COLO829 (cell line): ENCODE measurements around the gene SC5D.

ENCODE experiments used
- DNase-seq: peaks from one replicate; pipeline ENCODE4 v3.0.0; 2012; ENCODE audit warnings: low spot score

SC5D gene

GRCh38 chr11:121291896-121292494 is 576 bp upstream of the SC5D start:
- no peak for DNase-seq

GRCh38 chr11:121293288-121293594 is 670 bp downstream of the SC5D start:
- DNase-seq = no peak

- DNase-seq = no peak
Measured at GRCh38 chr11:121295246-121296029, 2.9 kb downstream of the SC5D start.

- DNase-seq = no peak
Measured at GRCh38 chr11:121297872-121298271, 5.3 kb downstream of the SC5D start.

GRCh38 chr11:121298774-121299173 is 6.2 kb downstream of the SC5D start:
- no peak for DNase-seq

GRCh38 chr11:121299417-121299816 is 6.8 kb downstream of the SC5D start:
- DNase-seq = no peak

GRCh38 chr11:121300313-121300971 is 7.9 kb downstream of the SC5D start:
- DNase-seq = no peak

- no peak for DNase-seq
Measured at GRCh38 chr11:121300972-121301699, 8.6 kb downstream of the SC5D start.

- DNase-seq = no peak
Measured at GRCh38 chr11:121304759-121305158, 12.2 kb downstream of the SC5D start.

GRCh38 chr11:121308816-121309215 is 16.2 kb downstream of the SC5D start:
- no peak for DNase-seq

- DNase-seq = no peak
Measured at GRCh38 chr11:121309688-121310087, 17.1 kb downstream of the SC5D start.

- DNase-seq = no peak
Measured at GRCh38 chr11:121310908-121311307, 18.3 kb downstream of the SC5D start.

- no peak for DNase-seq
Measured at GRCh38 chr11:121311373-121311772, 18.8 kb downstream of the SC5D start.

- no peak for DNase-seq
Measured at GRCh38 chr11:121312483-121312882, 19.9 kb downstream of the SC5D start.

- DNase-seq = peak; percentile 47
Measured at GRCh38 chr11:121318848-121319834, 26.6 kb downstream of the SC5D start.

- no peak for DNase-seq
Measured at GRCh38 chr11:121321614-121322243, 29.2 kb downstream of the SC5D start.

- DNase-seq = no peak
Measured at GRCh38 chr11:121323046-121323607, 30.6 kb downstream of the SC5D start.

- no peak for DNase-seq
Measured at GRCh38 chr11:121326230-121326629, 33.7 kb downstream of the SC5D start.

- DNase-seq = no peak
Measured at GRCh38 chr11:121327553-121327952, 35.0 kb downstream of the SC5D start.

- no peak for DNase-seq
Measured at GRCh38 chr11:121328176-121328966, 35.8 kb downstream of the SC5D start.
